Heart left ventricle (tissue), 13 donors: ENCODE results near the gene TICRR.

Source experiments
- POLR2A ChIP-seq, 2 donors: fragments of 450-650 bp; IDR thresholded peaks; one replicate each; pipeline ENCODE4 v1.6.1; 2017; ENCODE audit warnings: antibody characterized with exemption in 2 of 2, mild to moderate bottlenecking in 2 of 2, moderate library complexity in 2 of 2
- TF ChIP-seq, protein P1 (sequence below), 12 donors: fragments of 200-600 bp; sonication (generic) in 4 of 12; IDR thresholded peaks; one replicate each; pipeline versions ENCODE4 v1.5.0 to v1.8.0; 2018 to 2022; ENCODE audit warnings: antibody characterized with exemption in 12 of 12, mild to moderate bottlenecking in 5 of 12
- donor health status: ischemic (EF 13 %, LVEDD 7.1; RV severe dilation, severe dysfunction).
- donor health status: DM: no; HTN: yes; CAD: no.
- donor health status: DM: no; HTN: no; CAD: no.
- donor health status: ischemic (EF 25% LVEDD 6.9; RV normal size, moderate dysfunction).
- donor health status: ischemic (EF 25% LVEDD 5.7; RV mildly dilated, moderate dysfunction).
- donor health status: ischemic (EF 35%, LVEDD 5.7; RV mildly dilated, moderate dysfunction).
- donor health status: nonischemic (EF 11% LVEDD 7.7; RV severe dilation, severe dysfunction).
- donor health status: DM: yes; HTN: yes; CAD: no.
- donor health status: PGD.
- donor health status: ischemic (EF 29% LVEDD 5.4; RV normal size, mild dysfunction).
- donor health status: nonischemic (EF 23%, LVEDD 6.1; RV moderate dilation, normal function).

DNA sequence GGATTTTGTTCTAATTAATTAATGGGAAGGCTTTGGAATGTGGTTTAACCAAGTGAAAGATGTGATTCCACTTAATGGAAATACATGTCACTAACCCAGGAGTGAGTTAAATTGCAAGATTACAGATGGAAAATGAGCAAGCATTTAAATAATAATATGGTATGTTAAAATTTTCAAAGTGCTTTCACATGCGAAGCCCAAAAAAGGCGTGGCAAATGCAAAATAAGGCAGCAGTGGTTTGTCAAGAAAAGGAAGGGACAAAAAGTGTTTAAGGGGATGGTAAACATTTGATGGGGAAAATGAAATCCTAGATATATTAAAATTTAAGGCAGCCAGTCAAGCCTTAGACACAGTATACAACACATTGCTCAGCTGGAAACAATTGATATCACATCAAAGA, 2.9 kb downstream of the TICRR start:
- TF ChIP-seq, protein P1, sequence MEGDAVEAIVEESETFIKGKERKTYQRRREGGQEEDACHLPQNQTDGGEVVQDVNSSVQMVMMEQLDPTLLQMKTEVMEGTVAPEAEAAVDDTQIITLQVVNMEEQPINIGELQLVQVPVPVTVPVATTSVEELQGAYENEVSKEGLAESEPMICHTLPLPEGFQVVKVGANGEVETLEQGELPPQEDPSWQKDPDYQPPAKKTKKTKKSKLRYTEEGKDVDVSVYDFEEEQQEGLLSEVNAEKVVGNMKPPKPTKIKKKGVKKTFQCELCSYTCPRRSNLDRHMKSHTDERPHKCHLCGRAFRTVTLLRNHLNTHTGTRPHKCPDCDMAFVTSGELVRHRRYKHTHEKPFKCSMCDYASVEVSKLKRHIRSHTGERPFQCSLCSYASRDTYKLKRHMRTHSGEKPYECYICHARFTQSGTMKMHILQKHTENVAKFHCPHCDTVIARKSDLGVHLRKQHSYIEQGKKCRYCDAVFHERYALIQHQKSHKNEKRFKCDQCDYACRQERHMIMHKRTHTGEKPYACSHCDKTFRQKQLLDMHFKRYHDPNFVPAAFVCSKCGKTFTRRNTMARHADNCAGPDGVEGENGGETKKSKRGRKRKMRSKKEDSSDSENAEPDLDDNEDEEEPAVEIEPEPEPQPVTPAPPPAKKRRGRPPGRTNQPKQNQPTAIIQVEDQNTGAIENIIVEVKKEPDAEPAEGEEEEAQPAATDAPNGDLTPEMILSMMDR (IDR thresholded peaks at IDR 0.05), result no peak
- TF ChIP-seq POLR2A (IDR thresholded peaks at IDR 0.05), result no peak
